ENCODE measurements around the gene GPR149.
A peak's percentile ranks its signal among the peaks of the same experiment; 100 is the strongest.

Gene GPR149

DNA sequence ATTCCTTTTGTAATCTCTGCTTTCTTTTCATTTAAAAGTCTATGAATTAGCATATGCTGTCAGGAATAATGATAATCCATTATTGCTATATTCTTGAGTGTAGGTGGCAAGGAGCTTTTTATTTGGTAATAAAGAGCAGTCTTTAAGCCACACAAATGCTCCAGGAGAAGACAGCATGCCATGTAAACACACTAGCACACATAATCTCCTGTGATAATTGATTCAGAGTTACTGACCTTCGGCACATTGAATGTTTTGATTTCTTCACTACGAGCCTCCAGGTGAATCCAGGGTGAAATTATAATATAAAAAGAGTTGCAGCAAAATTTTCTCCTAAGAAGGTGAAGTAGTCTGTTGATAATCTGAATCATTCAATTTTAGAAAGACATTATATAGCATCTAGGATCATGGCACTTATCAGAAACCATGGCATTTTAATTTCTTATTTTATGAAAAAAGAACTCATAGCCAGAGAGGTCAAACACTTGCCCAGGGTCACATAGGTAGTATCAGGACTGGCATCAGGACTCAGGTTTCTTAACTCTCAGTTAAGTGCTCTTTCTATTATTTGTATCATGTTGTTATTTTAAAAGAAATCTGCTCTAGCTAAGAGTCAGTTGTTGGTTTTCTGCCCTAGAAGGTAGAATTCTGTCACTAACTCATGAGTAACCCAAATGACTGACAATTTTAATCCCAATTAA, 84.4 kb downstream of the GPR149 start:
- no peak for DNase-seq

DNA sequence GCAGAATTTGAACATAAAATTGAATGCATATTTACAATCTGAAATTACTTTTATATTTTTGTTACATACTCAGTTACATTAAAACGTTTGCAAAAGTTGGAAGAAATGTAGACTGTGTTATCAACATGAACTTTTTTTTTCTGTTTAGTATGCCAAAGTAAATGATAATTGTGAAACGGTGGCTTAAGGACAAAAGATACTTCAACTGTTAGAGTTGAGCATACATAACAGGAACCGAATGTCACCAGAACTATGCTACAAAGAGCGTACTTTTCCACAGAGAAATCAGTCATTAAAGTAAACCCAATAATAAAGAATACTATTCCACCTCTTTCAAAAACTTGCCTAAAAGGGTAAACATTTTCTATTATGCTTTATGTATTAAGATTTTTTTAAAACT, 91.4 kb downstream of the GPR149 start:
- no peak for DNase-seq

DNA sequence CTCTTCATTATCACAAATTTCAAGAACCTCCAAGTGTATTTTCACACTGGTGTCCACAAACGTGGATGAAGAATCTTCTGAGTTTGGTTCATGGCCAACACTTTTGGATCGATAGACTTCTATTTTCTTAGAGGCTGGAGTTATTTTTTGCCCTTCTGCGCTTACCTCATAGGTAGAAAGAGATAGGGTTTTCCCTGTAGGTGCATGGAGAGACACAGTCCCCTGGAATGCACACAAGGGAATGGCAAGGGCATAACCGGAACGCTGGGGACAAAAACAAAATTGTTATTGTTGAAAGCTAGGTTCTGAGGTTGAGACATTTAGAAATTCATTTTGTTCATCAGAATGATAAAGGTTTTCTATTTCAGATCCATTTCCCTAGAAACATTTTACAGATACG, 92.0 kb downstream of the GPR149 start:
- DNase-seq: no peak

DNA sequence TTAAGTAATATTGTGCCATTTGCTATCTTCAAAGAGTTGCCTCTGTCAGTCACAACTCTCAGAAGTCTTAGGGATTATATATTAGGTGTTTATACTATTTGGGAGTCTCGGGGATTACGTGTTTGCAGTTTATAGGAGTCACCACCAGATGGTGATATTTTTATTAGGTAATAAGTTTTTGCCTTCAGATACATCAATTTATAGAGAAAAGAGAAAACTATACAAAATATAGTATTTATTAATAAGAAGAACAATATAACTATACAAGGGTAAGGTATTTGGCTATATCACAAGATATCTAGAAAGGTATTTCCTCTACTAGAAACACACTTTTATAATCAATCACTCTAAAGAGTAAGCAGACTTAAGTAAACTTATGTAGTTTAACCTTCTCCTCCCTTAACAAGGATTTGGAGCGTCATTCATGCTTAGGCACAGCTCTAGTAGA, 95.0 kb downstream of the GPR149 start:
- no peak for DNase-seq

DNA sequence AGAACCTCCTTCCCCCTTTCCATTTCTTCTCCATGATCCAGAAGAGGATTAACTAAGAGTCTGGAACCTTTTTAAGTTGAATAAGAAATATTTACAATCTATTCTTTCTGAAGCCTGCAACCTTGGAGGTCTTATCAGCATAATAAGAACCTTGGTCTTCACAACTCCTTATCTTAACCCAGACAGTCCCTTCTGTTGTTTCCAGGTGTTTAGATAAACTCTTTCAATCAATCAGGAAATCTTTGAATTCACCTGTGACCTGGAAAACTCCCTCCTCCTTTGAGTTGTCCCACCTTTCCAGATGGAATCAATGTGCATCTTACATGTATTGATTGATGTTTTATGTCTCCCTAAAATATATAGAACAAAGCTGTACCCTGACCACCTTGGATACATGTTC, 102.1 kb downstream of the GPR149 start:
- DNase-seq: no peak

DNA sequence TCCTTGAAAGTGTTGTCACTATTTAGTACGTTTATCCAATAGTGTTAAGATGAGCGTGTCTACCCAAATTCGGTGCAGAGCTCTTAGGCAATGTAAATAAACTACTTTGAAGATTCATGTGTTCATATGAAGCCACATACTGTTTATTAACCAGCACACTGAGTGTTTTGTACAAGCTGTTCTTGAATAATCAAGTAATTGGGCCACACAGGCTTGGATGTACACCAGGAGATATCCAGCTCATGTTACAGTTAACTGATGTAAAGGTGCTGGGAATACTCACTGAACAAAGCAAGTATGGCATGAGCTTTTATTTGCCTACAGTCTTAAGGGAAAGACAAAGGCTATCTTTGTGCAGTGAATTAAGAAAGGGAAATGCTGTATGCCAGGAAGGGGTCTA, 105.1 kb downstream of the GPR149 start:
- DNase-seq: no peak

DNA sequence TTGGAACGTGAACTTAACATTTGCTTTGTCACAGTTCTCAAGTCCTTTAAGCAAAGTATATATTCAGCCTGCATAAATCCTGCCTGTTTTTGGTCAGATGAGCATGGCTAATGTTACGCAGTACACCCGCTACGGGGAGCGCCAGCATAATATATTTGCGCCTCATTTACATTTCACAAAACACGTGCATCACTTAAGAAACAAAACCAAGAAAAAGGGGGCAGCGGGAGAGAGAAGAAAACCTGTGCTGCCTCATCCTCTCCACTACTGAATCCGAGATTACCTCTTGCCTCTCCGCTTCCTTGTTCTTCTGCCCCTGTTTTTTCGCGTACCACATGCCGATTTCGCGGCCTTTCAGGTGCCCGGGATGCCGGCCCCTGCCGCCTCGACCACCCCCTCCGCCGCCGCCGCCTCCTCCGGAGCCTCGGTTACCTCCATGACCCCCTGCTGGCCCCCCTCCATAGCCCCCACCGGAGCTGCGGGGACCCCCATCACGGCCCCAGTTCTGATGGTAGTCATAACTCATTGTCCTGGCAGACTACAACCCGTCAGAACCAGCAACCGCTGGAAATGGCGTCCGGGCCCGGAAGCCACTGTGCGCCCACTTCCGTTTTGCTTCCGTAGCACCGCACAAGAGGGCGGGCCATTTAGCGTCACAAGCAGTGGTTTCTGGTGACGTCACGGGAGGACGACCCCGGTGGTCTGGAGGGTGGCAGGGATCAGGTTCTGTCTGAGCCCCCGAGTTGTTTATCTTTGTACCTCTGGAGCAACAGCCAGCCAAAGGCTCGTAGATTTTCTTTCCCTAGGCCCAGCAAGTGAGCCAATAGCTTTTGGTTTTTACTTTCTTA, 105.9 kb downstream of the GPR149 start, which contains the start of gene DHX36:
Gene DHX36 (minus strand): TSS at position 597 of the 848 bp plus-strand sequence. CDS start 71 bp downstream, at position 526.
- DNase-seq: peak; percentile 52

DNA sequence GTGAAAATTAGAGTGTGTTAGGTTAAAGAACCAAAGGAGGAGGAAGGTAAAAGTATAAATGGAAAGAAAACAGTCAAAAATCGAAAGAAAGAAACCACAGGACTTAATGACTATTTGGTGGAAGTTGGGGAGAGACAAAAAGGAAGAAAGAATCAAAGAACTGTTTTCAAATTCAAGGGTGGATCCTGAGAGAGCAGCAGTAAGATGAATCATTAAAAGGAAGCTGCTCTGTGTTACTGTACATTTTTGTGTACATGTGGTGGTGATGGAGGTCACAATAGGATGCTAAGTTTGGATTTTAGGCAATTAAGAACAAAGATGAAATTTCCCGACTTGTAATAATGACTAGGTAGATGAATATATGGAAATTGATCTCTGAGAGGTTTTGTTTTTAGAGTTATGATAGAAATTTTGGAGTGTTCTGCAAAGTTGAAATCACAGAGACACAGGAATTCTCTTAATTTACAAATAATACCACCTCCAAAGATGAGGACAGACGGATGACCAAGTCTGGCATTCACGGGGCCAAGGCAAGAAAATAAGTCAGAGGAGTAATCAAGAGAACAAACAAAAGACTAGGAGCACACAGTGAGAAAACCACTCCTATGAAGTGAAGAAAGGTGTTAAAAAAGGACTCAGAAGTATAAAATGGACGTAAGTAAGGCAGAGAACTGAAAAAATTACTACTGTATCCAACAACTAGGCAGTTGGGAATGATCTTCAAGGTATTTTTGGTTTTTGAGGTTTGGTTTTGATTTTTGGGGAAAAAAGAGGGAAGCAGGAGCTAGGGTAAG, 112.8 kb downstream of the GPR149 start:
- no peak for DNase-seq

DNA sequence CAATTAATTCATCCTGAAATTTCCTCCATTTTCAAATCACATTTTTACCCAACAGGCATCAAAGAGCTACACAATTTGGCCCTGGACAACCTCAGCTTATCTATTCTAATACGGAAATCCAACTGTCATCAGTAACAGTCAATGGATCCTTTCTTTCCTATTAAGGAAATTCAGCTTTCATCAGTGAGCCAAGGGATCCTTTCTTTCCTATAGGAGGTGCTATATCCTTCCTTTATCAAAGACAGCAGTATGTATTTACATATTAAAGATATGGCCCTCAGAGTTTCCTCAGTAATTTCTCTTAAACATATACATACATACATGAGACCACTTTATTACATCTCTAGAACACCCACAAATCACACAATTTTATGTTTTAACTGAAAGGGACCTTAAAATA, 115.8 kb downstream of the GPR149 start:
- no peak for DNase-seq

DNA sequence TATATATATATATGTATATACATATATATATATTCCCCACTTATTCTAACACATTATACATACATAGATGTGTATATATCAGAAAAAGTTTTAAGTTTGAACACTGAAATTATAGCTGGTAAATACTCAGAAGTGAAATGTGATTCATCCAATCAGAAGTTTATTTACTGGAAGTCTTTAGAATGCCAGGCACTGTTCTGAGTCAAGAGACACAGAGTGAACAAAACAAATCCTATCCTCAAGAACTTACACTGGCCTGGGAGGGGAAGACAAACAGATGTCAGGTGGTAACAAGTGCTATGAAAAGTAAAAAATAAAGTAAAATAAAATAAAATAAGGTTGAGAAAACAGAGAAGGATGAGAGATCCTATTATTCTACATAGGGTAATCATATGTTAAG, 119.2 kb downstream of the GPR149 start:
- DNase-seq: no peak

DNA sequence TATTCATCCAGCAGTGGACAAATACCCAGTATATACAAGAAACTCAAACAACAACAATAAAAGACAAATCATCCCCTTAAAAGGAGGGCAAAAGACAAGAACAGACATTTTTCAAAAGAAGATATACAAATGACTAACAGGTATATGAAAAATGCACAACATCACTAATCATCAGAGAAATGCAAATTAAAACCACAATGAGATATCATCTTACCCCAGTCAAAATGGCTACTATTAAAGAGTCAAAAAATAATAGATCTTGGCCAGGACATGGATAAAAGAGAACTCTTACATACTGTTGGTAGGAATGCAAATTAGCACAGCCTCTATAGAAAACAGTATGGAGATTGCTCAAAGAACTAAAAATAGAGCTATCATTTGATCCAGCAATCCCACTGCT, 122.6 kb downstream of the GPR149 start:
- DNase-seq: no peak

DNA sequence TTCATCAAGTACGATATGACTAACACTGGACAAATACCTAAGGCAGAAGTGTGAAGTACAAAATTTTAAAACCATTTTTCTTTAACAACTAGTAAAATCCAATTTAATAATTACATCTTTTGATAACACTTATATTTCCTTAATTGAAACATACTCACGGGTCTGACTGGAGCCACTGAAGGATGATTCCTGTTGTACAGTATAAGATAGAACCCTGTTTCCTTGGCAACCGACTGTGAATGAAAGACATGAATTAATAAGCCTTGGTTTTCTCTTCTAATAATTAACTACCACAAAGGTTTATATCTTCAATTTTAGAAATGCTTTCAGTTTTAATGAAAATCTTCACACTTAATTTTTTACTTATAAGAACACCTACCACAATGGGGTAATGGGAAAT, 125.1 kb downstream of the GPR149 start:
- no peak for DNase-seq

DNA sequence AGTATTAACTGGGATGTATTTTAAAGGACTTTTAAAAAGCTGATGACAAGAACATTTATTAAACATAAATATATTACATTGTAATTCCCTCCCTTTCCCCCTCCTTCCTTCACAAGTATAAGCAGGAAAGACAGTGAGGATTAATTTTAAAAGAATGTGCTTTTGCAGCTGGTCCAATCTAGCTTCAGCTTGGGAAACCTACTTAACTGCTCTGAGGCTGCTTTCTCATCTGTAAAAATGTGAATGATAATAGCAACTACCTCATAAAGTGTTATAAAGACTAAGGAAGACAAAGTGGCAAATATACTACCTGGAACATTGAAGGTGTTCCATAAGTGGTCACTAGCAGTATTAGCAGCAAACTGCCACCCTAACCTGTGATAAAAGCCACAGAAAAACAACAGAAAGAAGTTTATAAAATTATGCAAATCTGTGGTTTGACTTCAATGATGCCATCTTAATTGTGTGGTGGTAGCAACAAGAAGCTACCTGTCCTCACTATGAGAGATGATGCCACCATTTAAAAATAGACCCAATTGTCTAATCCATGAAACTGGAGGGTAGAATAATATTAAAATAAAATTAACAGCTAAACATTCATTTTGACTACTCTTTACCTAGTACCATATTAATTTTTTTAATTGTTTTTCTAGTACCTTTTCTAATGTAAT, 125.7 kb downstream of the GPR149 start:
- no peak for DNase-seq

DNA sequence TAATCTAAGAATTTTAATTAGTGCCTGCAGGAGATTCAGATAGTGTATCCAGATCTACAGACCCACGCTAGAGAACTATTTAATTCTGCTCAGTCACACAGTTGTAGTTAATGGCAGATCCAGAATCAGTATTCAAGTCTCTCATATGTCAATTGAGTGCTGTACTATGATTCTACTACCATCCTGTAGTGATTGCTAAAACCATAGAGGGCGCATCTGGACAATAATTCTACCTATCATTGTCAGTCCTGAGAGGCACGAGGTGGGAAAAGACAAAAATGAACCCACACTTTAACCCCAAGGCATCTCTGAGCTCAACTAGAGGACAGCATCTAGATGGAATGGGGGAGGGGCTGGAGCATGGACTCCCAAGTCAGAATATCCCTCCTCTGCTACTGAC, 128.4 kb downstream of the GPR149 start:
- no peak for DNase-seq

DNA sequence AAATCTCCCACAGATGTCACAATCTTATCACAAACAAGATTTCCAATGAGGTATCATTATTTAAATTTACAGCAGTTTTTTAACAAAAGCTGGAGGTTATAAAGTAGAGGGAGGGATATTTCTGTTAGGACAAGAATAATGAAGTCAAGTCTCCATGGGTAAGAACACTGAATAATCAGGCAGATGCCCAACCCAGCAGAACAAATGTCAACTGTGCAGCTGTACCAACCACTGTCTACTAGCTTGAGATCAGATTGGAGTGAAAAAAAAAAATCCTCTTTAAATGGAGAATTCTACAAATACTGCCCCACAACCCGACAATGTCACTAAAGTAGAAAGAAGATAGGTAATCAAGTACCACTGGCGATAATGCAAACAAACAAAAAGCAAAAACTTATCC, 136.0 kb downstream of the GPR149 start:
- DNase-seq: no peak

DNA sequence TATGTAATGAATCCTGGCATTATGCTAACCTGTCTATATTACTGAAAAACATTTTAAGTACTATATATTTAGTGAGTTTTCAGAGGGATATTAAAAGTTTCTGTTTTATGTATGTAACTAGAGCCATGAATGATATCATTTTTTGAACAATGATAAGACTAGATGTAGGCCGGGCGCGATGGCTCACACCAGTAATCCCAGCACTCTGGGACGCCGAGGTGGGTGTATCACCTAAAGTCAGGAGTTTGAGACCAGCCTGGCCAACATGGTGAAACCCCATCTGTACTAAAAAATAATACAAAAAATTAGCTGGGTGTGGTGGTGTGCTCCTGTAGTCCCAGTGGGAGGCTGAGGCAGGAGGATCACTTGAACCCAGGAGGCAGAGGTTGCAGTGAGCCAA, 139.8 kb downstream of the GPR149 start:
- no peak for DNase-seq
